GM19025 (cell line): Measurements from ENCODE around the gene KIF14.
A peak's percentile ranks its signal among the peaks of the same experiment; 100 is the strongest.
"Not testable (repeated sequence)": the region's sequence is repeated elsewhere in the genome, so short reads cannot be mapped to it uniquely, and the experiment has no call there.

Experiments
- ATAC-seq: cut with Tn5 transposase; IDR thresholded peaks from one replicate; pipeline ENCODE4 v1.9.1; 2021; ENCODE audit warnings: mild to moderate bottlenecking, low read depth, moderate library complexity; ENCODE audit not compliant: unreplicated experiment

KIF14 gene

DNA sequence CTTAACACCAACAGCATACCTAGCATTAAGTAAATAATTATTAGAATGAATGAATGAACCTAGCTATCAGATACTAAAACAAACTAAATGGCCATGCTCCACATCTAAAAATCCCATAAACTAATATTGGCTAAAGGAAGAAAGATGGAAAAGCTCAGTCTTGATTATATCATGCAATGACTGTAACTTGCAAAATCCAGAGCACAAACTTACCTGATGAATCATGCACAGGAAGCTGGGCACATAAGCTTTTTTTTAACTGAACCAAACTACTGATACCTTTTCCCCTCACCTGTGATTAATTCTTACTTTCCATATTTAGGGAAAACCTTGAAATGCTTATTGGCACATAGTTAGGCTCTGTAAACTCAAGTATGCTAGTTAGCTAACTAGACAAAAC lies 70.2 kb downstream of the KIF14 start:
- ATAC-seq: no peak

DNA sequence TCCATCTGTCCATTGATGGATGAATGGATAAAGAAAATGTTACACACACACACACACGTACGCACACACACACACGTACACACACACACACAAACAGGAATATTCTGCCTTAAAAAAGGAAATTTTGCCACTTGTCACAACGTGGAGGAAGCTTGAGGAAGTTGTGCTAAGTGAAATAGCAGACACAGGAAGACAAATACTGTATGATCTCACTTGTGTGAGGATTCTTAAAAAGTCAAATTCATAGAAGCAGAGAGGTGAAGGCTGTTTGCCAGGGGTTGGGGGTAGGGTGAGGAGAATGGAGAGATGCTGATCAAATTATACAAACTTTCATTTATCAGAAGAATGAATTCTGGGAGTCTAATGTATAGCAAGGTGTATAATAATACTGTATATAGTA lies 73.2 kb downstream of the KIF14 start:
- ATAC-seq: no peak

DNA sequence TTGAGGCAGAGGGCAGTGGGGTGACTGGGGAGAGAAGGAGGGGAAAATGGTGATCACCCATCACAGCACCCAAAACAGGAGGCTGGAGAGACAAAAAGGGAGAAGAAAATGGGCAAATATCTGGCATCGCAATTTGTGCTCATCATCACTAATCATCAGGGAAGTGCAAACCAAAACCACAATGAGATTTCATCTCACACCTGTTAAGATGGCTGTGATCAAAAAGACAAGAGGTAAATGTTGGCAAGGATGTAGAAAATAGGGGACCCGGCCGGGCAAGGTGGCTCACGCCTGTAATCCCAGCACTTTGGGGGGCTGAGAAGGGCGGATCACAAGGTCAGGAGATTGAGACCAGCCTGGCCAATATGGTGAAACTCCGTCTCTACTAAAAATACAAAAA lies 74.0 kb downstream of the KIF14 start:
- ATAC-seq: no peak

DNA sequence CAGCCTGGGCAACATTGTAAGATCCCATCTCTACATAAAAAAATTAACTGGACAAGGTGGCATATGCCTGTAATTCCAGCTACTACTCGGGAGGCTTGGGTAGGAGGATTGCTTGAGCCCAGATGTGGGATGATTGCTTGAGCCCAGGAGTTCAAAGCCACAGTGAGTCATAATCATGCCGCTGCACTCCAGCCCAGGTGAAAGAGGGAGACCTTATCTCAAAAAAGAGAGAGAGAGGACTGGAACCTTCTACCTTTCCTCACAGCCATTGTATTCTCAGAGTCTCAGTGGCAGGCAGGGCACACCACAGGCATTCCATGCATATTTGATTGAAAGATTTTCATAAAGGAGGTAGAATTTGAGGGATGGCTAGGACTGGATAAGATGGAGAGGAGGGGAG lies 78.4 kb downstream of the KIF14 start:
- ATAC-seq: no peak

DNA sequence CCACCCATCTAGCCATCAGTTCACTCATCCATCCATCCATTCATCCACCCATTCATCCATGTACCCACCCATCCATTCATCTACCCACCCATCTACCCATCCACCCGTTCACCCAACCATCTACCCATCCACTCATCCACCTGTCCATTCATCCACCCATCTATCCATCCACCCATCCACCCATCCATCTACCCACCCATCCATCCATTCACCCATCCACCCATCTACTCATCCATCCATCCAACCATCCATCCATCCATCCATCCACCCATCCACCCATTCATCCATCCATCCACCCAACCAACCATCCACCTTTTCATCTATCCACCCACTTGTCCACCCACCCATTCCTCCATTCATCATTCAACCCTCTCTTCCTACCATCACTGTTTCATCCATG lies 80.3 kb downstream of the KIF14 start:
- ATAC-seq: no peak

DNA sequence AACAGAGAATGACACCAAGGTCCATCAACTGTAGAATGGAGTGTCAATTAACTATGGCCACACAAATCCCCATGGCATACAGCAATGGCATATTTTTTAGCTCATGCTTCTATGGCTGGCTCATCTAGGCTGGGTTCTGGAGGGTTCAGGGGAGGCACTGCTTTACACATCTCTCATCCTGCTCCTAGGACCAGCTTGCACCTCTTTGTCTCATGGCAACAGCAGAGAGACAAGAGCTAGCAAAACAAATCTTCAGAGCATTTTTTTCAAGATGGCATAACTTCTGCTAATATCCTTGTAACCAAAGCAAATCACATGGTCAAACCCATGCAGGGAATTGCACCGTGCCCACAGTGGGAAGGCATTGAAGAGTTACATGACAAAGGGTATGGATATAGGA lies 82.4 kb downstream of the KIF14 start:
- no peak for ATAC-seq

DNA sequence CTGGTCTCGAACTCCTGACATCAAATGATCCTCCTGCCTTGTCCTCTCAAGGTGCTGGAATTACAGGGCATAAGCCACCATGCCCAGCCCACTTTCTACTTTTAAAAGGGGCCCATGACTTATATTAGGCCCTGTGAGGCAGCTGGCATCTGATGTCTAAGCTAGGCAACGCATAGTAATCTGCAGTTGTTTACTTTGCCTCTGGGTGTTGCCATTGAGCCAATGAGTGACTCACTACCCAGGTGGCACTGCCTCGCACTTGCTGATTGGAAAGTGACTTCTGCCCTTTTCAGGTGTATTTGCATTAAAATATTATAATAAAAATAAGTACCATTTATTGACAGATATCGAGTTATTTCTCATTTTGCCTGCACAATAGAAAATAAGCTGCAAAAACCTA lies 84.9 kb downstream of the KIF14 start:
- no peak for ATAC-seq

DNA sequence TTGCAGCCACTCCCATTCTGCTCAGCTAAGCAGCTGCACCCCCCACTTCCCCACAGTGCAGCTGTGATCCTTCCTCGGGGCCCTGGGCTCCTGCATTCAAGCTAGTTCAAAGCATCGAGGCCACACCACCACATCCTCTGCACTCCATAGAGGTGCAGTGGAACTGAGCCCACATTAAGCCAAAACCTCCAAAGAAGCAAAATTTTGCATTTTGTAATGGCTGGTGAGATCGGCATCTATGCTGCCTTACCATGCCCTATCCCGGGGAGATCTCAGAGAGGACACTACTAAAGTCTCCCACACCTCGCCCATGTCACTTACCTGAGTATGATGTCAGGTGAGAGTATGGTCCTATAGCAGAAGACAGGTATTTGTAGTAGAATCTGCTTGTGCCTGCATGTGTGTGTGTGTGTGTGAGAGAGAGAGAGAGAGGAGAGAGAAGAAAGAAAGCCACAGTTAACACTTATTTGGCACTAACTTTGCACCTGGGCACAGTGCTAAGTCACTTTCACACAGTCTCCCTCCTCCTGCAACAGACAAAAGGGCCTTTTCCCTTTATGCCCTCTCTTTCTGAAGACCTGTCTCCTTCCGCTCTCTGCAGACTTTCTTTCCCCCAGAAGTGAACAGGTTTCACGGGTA lies 89.8 kb downstream of the KIF14 start:
- no peak for ATAC-seq

DNA sequence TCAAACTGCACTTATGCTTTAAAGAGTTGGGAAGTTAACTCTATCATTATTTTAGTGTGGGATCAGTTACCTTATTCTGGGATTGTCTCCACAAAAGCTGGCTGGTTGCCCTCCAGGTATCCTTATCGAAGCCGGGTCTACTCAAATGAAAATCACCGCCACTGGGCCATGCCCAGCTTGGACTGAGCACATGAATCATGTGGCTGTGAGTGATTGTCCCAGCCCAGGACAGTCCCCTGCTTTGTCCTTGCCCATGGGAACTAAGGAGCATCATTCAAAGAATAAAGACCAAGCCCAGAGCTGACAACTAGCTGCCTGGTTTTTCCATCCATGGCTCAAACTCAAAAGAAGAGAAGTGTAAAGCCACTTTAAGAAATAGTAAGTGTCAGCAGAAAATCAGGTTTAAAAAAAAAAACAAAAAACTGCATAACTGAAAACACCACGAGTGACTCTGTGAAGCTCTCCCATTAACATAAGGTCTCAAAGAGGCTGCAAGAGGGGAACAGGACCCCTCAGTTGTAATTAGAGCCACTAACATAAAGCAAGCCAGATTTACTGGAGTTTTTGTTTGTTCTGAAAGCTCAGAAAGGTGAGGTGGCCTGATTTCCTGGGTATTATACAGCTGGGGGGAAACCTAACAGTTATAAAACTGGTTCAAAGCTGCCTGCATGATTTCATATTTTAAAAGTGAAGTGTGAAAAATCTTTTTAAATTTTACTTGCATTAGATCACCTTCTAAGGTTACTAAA lies 91.5 kb downstream of the KIF14 start:
- ATAC-seq: no peak

DNA sequence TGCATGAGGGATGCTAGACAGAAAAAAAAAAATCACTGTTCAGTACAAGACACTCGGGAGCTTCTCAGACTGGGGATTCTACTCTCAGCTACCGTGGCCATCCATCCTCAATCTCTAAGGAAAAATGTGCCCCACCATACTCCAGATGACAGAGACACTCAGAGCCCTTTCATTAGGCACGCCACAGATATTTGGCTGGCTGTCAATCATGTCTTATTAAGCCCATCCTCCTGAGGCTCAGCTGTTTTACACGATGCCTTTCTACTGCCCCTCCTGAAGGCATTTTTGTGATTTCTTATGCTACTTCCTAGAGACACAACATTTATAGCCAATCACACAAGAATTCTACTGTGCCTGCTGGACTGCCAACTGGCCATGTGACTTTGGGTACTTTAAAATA lies 92.9 kb downstream of the KIF14 start:
- no peak for ATAC-seq

DNA sequence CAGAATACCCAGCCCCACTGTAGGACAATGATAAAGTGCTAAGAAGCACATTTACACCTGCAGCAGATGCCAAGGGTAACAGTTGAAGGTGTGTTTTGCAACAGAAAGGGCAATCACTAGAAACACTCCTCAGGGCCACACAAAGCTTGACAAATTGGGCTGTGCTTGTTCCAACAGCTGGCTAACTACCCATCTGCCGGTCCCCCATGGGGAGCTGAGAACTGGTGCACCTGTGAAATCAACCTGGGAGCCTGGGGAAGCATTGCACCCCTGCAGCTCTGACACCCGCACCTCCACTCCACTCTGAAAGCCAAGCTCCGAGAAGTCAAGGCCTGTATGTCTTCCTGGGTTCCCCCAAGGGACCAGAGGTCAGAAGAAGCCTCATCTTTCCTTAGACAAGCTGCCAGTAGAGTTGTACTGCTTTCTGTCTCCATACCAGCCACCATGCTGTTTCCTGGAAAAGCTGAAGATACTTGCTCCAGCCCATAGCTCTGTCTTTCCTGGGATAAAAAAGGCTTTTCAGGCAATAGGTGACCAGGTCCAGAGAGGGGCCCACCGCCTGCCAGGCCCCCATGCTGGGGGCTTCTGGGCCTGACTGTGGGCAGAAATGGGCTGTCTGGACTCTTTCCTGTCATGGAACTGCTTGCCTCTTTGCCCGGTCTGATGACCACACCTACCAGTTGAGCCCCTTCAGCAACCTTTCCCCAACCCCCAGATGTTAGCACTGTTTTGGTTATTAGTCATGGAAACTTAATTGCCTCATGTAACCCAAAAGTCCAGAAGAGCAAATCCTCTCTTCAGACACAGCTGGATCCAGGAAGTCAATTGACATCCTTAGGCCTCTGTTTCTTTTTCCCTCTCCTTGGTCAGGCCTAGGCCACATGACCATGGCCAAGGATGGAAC lies 93.6 kb downstream of the KIF14 start:
- ATAC-seq: peak; percentile 40

DNA sequence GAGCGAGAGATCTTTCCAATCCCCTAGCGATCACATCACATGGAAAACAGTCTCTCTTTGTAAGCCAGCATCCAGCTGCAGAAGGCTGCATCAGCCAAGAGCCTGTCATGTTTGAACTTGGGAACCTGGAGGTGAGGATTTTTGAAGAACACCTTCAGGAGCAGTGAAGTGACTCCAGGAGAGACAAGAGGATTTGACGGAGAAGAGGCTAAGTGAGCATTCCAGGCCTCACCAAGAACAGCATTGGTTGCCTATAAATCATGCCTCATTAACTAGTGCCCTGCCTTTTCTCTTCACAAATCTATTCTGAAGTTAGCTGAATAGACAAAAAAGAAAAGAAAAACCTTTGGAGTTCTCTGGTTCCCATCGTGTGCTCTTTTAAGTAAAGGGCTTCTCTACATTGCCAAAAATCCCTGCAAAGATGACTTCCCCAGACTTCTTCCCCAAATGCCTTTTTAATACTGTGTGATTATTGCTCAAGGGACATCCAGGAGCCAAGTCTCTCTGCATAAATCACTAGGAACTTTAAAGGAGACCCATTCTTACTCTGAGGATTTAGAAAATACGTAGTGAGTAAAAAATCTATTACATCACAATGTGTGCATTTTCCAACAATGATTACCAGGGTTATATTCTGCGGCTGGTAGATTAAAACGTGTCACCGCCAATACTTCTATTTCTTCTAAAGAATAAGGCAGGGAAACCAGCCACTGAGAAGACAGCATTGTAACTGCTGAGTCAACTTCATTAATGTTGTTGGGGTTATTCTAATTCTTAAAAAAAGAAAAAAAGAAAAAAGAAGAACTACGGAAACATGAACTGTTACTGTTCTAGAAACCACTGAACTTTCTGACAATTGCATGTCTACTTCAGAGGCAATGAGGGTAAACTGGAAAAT lies 95.2 kb downstream of the KIF14 start:
- no peak for ATAC-seq

DNA sequence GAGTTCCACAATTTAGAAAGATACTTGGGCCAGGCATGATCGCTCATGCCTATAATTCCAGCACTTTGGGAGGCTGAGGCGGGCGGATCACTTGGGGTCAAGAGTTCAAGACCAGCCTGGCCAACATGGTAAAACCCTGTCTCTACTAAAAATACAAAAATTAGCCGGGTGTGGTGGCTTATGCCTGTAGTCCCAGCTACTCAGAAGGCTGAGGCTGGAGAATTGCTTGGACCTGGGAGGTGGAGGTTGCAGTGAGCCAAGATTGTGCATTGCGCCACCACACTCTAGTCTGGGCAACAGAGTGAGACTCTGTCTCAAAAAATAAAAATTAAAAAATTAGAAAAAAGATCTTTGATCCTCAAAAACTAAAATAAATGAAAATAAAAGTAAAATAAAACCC lies 96.0 kb downstream of the KIF14 start:
- ATAC-seq: not testable (repeated sequence)

DNA sequence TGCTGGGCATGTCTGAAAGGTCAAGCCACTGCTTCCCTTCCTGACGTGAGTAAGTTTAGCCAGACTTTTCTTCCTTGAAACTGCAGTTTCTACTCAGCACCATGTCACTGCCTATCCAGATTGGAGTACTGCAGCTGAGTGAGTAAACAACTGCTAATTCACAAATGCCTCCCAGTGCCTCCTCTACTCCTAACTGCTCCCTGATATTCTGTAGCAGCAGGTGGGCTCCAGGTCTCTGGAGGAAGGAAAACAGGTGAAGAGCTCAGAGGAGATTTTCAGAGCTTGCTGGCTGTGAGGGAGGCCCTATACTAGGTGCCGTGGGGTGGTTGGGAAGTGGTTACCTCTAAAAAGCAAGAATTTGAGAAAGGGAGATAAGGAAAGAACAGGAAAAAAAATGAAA lies 96.5 kb downstream of the KIF14 start:
- ATAC-seq: no peak

DNA sequence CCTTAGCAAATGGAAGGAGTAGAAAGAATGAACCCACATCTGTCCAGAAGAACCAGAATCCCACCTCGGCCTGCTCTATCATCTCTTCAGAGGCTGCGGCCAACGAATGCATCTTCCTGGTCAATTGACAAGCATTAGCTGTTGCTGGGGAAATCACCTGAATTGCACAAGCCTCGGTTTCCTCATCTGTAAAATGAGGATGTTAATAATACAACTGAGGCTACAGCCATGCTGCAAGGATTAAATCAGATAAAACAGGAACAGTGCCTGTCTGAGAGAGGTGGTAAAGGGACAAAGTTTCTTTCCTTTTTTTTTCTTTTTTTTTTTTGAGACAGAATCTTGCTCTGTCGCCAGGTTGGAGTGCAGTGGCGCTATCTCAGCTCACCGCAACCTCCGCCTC lies 99.8 kb downstream of the KIF14 start:
- ATAC-seq: no peak

DNA sequence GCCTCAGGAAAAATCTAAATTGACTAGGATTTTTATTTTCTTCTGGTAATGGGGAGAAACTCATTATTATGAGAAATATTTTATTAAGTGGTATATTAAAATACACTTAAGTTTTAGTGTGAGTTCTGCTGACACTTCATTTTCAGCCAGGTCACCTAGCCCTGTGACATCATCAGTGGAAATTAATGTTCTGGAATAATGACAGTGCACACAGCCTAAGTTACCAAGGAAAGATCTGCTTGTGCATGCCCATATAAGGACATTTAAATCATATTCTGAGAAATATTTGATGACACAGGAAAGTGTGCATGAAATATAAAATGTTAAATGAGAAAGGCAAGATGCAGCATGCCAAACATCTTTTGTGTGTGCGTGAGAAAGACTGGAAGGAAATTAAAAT lies 102.0 kb downstream of the KIF14 start:
- no peak for ATAC-seq

DNA sequence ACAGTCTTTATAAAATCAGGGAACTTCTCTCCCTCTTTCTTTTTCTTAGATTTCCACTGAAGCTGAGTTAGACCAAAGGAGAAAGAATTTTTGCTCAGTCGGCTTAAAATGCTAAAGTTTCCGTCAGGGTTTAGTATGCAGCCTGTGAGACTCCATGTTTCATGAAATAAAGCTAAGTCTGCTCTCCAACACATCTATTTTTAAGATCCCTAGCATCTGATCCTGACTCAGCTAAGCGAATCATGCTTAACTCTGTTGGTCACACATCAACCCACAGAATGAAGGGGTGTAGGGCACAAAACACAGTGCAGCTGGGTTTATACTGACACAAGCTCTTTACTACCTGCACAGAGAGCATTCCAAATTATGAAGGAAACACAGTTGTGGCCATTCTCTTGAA lies 108.4 kb downstream of the KIF14 start:
- ATAC-seq: no peak

DNA sequence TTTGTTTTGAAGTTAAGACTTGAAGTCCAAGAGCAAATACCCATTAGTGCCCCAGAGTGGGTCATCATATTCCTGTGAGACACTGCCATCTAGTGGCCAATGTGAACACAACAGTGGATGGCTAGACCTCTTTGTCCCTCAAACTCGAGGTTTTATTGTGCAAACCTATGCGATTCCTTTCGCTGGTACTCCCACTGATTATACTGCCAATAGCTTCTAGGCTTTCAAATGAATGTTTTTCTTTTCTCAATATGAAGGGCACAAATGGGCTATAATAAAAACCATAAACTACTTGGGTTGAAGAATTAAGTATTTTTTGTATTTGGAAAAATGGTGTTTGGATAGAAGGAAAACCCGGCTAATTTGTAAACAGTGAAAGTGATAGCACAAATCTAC lies 110.3 kb downstream of the KIF14 start:
- no peak for ATAC-seq

DNA sequence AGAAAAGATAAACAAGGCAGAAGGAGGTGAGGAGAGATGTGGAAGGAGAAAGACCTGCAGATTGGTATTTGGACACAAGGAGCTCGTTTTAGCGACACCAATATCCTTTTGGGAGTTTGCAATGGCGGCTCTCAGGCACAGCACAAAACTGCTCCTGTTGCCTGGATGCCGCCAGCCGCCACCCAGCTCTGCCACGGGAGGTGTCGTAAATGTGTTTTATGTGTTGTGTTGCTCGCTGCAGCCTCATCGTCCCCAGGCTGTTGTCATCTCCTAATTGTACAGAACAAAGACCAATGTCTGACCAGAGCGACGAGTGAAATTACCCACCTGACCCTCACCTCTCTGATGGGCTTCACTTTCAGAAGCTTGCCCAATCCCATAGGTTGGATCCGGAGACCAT lies 114.1 kb downstream of the KIF14 start:
- ATAC-seq: no peak

DNA sequence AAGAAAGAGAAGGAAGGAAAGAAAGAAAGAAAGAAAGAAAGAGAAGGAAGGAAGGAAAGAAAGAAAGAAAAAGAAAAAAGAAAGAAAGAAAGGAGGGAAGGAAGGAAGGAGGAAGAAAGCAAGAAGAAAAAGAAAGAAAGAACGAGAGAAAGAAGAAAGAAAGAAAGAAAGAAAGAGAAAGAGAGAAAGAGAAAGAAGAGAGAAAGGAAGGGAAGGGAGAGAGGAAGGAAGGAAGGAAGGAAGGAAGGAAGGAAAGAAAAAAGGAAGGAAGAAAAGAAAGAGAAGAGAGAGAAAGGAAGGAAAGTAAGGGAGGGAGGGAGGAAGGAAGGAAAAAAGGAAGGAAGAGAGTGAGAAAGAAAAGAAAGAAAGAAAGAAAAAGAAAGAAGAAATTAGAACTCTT lies 115.3 kb downstream of the KIF14 start:
- no peak for ATAC-seq
